GM19467 (cell line): ENCODE data around the gene FOXO3.

Source experiments
- ATAC-seq: cut with Tn5 transposase; IDR thresholded peaks from one replicate; pipeline ENCODE4 v1.9.1; 2021; ENCODE audit warnings: mild to moderate bottlenecking, moderate library complexity; ENCODE audit not compliant: unreplicated experiment

Gene FOXO3

GRCh38 chr6:108732091-108732870, 171.6 kb downstream of the FOXO3 start:
- ATAC-seq, result no peak

DNA sequence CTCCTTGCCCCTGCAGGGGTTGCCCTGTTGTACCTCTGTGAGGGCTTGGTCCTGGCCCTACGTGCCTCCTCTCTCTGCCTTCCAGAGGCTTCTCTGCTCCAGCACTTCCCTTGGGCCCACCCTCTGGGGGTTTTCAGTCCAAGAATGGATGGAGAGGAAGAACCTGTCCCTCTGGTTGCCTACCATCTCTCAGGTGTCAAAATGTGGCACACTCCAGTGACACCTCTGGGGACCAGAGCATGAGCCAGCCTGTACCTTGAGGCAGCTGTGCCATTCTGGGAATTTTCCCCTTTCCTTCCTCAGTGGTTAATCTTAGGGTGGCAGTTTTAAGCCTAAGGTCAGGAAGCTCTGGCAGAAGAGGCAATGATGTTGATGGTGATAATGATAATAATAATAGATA, 172.3 kb downstream of the FOXO3 start:
- no peak for ATAC-seq

GRCh38 chr6:108733706-108734265, 173.1 kb downstream of the FOXO3 start:
- no peak for ATAC-seq
